ENCODE data around the gene KRT82. TPM values are rescaled to one million over a fixed set of nuclear protein-coding genes. Genes with fewer than 3 reads are reported as not detected.
A peak's percentile ranks its signal among the peaks of the same experiment; 100 is the strongest.
"Not testable (repeated sequence)": the region's sequence is repeated elsewhere in the genome, so short reads cannot be mapped to it uniquely, and the experiment has no call there.

KRT82 gene
- total RNA-seq, 1 experiment from 2014 or later: not detected

- Histone ChIP-seq H3K4me1 (peaks cover 38% of the 10 kb centered on the region), H3K36me3 (no peaks in the 10 kb centered on the region), H3K27me3 (no peaks in the 10 kb centered on the region), H3K9me3 (replicated peaks) (no peaks in the 10 kb centered on the region), H3K4me3 (no peak overlapping the region), H3K27ac (peak overlapping the region; percentile 85)
- no peak for DNase-seq
Observed at GRCh38 chr12:52346593-52346992, 59.5 kb downstream of the KRT82 start.

- not testable (repeated sequence) for H3K27ac ChIP-seq; H3K36me3 ChIP-seq; DNase-seq; H3K27me3 ChIP-seq; H3K4me3 ChIP-seq; H3K9me3 ChIP-seq (replicated peaks)
- H3K4me1 ChIP-seq: peaks cover 37% of the 10 kb centered on the region
Observed at GRCh38 chr12:52345041-52345440, 61.1 kb downstream of the KRT82 start.

- no peak for DNase-seq
- Histone ChIP-seq H3K4me3 (no peak overlapping the region), H3K27me3 (no peaks in the 10 kb centered on the region)
Observed at GRCh38 chr12:52344111-52344510, 62.0 kb downstream of the KRT82 start.

More at GRCh38 chr12:52344111-52344510, 62.0 kb downstream of the KRT82 start:
- Histone ChIP-seq H3K36me3 (no peaks in the 10 kb centered on the region), H3K27ac (no peak overlapping the region), H3K9me3 (replicated peaks) (no peaks in the 10 kb centered on the region), H3K4me1 (peaks cover 28% of the 10 kb centered on the region)

Other genes starting within 250 kb of the KRT82 start
- gene KRT80, start 214.3 kb downstream of the KRT82 start, total RNA-seq (2014; rRNA removed; shearing (Covaris generic)): 45.7 and 49.0 TPM in 2 replicates
- gene KRT7, start 173.1 kb downstream of the KRT82 start, total RNA-seq (2014; rRNA removed; shearing (Covaris generic)): 1.5 and 2.8 TPM in 2 replicates
- 0.25 and 0.30 TPM in 2 replicates for gene KRT86, start 131.7 kb downstream of the KRT82 start, total RNA-seq (2014; rRNA removed; shearing (Covaris generic))
- gene KRT81, start 114.8 kb downstream of the KRT82 start, total RNA-seq (2014; rRNA removed; shearing (Covaris generic)): 0.06 TPM in 1 of 2 replicates, not detected in the other
- gene KRT83, start 84.9 kb downstream of the KRT82 start, total RNA-seq (2014; rRNA removed; shearing (Covaris generic)): not detected in 2 replicates
- not detected in 2 replicates for gene KRT85, start 38.9 kb downstream of the KRT82 start, total RNA-seq (2014; rRNA removed; shearing (Covaris generic))
- gene KRT84, start 20.7 kb downstream of the KRT82 start, total RNA-seq (2014; rRNA removed; shearing (Covaris generic)): not detected in 2 replicates
- not detected in 2 replicates for gene KRT75, start 28.0 kb upstream of the KRT82 start, total RNA-seq (2014; rRNA removed; shearing (Covaris generic))
- not detected in 2 replicates for gene KRT6B, start 45.8 kb upstream of the KRT82 start, total RNA-seq (2014; rRNA removed; shearing (Covaris generic))
- not detected in 2 replicates for gene KRT6C, start 67.5 kb upstream of the KRT82 start, total RNA-seq (2014; rRNA removed; shearing (Covaris generic))
- gene KRT6A, start 86.9 kb upstream of the KRT82 start, total RNA-seq (2014; rRNA removed; shearing (Covaris generic)): not detected in 2 replicates
- not detected in 2 replicates for gene KRT5, start 114.1 kb upstream of the KRT82 start, total RNA-seq (2014; rRNA removed; shearing (Covaris generic))
- not detected in 2 replicates for gene KRT71, start 146.8 kb upstream of the KRT82 start, total RNA-seq (2014; rRNA removed; shearing (Covaris generic))
- gene KRT74, start 167.5 kb upstream of the KRT82 start, total RNA-seq (2014; rRNA removed; shearing (Covaris generic)): not detected in 2 replicates
- not detected in 2 replicates for gene KRT72, start 195.1 kb upstream of the KRT82 start, total RNA-seq (2014; rRNA removed; shearing (Covaris generic))
- not detected in 2 replicates for gene KRT73, start 212.2 kb upstream of the KRT82 start, total RNA-seq (2014; rRNA removed; shearing (Covaris generic))
- not detected in 2 replicates for gene KRT2, start 245.9 kb upstream of the KRT82 start, total RNA-seq (2014; rRNA removed; shearing (Covaris generic))